HG03025 (cell line): ENCODE measurements around the gene SASS6.

Source experiments
- ATAC-seq: cut with Tn5 transposase; IDR thresholded peaks from one replicate; pipeline ENCODE4 v1.9.1; 2021; ENCODE audit warnings: mild to moderate bottlenecking, moderate library complexity; ENCODE audit not compliant: unreplicated experiment, low FRiP score

The SASS6 gene

GRCh38 chr1:100132566-100133477, at the start of gene SASS6, which contains the start of gene TRMT13:
SASS6 (minus strand) TSS chr1:100132930; CDS start chr1:100132814, 116 bp downstream.
TRMT13 (plus strand) TSS chr1:100133163; CDS start chr1:100133169, 6 bp downstream.
- peak; percentile 88 for ATAC-seq

DNA sequence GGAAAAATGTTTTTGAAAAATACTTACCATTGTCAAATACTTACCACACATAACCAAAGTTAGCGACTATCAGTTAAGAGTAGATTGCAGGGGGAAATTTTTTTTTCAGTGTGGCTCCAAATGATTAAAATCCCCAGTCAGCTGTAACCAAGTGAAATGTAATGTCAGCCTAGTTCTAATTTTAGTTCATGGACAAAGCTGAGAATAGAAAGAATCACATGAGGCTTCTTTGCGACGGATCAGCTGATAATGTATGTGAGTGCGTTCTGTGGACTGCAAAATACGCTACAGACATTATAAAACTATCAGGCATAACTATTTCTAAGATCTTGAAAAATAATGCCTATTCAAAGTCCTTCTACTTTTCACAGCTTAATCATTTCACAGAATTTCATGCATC, 45.4 kb upstream of the SASS6 start, which contains the start of gene LRRC39:
LRRC39 (minus strand) TSS at position 166 of the 400 bp plus-strand sequence. CDS start 9,740 bp downstream, outside the sequence.
- no peak for ATAC-seq

- no peak for ATAC-seq
These were observed 44.7 kb upstream of the SASS6 start for GRCh38 chr1:100177295-100178041.

DNA sequence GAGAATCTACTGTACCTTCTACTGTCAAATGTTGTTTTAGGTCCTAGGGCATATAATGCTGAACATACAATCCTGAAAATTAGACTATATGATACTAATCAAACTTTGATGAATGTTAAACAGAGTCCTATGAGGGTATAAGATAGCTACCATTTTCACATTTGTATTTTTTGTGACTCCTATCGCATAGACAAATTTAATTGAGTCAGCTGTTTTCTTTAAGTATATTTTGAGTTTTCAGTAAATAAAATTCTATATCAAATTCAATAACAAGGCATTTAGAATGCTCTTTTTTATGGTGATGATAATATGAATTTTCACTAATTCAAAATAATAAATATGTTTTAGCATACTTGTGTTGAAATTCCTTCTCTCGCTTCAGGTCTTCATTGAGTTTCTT, 35.3 kb upstream of the SASS6 start:
- no peak for ATAC-seq

DNA sequence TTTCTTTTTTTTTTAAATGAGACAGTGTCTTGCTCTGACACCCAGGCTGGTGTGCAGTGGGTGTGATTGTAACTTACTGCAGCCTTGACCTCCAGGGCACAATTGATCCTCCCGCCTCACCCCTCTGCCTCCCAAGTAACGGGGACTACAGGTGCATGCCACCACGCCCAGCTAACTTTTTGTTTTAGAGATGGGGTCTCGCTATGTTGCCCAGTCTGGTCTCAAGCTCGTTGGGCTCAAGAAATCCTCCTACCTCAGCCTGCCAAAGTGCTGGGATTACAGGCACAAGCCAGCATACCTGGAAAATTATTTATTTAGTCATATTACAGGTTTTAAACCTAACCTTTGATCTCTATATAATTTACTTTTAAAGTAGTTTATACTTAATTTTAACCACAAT, 32.0 kb upstream of the SASS6 start:
- no peak for ATAC-seq

- ATAC-seq, result no peak
These were observed 31.5 kb upstream of the SASS6 start for GRCh38 chr1:100164216-100164615.

- no peak for ATAC-seq
These were observed 30.2 kb upstream of the SASS6 start for GRCh38 chr1:100162881-100163280.

DNA sequence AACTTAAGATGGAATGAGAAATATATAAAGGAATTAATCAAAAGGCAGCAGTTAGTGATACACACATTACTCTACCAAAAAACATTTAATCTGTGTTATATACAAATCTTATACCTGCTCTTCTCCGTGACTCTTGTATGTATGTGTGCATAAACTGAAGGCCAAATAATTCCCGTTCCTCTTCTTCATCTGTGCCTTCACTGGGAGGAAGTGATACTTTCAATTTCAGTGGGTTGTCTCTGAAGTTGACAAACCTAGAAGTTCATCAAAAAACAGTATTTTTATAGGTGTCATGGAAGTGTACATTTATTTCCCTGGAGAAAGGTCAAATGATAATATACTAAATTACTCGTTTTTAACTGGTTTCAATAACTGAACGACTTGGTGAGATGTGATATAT, 19.5 kb upstream of the SASS6 start:
- ATAC-seq, result peak; percentile 87

- ATAC-seq, result no peak
These were observed 18.9 kb upstream of the SASS6 start for GRCh38 chr1:100151679-100152078.

GRCh38 chr1:100147875-100148274, 15.1 kb upstream of the SASS6 start:
- no peak for ATAC-seq

- ATAC-seq, result no peak
These were observed 14.2 kb upstream of the SASS6 start for GRCh38 chr1:100146958-100147357.

- ATAC-seq, result no peak
These were observed 12.4 kb upstream of the SASS6 start for GRCh38 chr1:100145116-100145515.

- ATAC-seq, result no peak
These were observed 9.6 kb upstream of the SASS6 start for GRCh38 chr1:100142343-100142742.

DNA sequence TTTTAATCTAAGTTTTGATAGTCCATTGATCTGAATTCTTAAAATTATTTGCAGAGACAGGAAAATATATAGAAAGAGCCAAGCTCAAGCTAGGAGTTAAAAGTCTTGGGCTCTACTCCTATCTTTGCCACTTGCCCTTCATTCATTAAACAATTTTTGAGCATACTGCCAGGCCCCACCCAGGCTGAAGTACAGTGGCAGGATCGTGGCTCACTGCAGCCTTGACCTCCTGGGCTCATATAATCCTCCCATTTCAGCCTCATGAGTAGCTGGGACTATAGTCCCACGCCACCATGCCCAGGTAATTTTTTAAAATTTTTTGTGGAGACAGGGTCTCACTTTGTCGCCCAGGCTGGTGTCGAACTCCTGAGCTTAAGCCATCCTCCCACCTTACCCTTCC, 8.5 kb upstream of the SASS6 start:
- ATAC-seq, result no peak

DNA sequence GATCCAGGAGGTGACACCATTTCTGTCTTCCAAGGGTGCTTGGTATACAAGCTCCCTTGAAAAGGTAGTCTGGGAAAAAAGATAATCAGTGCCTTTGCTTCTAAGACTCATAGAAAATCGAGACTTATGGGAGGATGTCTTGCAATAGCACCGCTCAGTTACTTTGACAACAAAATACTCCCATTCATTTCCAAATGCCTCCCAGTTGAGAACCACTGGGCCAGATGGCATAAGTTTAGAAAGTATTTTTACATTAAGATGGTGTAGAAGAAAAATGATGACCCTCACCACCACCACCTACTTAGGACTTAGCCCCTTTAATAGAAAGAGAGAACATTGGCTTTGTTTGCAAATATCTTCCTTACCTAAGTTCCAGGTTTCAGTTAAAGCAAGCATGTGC, 4.9 kb upstream of the SASS6 start:
- no peak for ATAC-seq

DNA sequence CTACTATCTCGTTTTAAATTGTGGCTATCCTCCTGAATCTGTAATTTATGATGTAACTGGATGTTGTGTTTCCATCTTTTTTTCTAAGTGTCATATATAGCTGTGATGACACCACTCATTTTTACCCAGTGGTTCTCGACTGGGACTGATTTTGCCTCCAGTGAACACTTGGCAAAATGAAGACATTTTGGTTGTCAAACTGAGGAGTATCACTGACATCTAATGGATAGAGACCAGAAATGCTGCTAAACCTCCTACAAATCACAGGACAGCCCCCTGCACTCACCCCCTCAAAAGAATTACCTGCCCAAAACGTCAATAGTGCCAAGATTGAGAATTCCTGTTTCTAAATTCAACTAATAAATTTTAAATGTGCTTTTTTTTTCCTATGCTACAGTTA, 2.1 kb upstream of the SASS6 start:
- no peak for ATAC-seq

DNA sequence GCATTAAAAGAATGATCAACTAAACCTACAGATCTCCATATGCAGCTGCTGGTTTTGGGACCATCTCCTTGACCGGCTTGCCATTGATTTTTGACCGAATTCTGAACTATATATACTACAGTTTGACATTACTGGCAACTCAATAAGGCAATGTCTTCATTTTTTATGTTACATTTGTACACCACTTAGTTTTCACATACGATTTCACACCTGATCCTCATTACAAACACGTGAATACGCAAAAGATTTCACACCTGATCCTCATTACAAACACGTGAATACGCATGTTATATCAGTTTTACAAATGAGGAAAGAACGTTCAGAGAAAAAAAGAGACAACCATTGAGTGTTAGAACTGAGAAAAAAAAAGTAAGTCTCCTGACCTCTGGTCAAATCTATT, 1.1 kb downstream of the SASS6 start:
- no peak for ATAC-seq

DNA sequence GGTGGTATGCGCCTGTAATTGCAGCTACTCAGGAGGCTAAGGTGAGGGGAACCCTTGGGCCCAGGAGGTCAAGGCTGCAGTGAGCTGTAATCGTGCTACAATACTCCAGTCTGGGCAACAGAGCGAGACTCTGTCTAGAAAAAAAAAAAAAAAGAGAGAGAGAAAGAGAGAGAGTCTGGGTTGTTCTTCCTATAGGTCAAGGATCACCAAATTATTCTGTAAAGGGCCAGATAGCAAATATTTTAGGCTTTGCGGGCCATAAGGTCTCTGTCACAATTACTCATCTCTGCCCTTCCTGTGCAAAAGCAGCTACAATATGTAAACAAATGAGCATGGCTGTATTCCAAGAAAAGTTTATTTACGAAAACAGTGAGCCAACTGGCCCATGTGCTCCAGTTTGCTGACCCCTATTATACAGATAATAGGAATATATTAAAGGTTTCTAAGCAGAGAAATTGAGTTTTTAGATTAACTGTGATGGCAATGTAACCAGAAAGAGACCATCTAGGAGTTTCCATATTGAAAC, 2.1 kb downstream of the SASS6 start:
- ATAC-seq, result no peak

GRCh38 chr1:100127226-100127625, 5.5 kb downstream of the SASS6 start:
- ATAC-seq, result no peak

- no peak for ATAC-seq
These were observed 10.6 kb downstream of the SASS6 start for GRCh38 chr1:100122177-100122576.

- ATAC-seq, result no peak
These were observed 17.2 kb downstream of the SASS6 start for GRCh38 chr1:100115524-100115923.
